Vagina (tissue), 2 donors: ENCODE results near the gene PROB1. TPM values are rescaled to one million over a fixed set of nuclear protein-coding genes. Genes with fewer than 3 reads are reported as not detected.
"Not testable (repeated sequence)": the region's sequence is repeated elsewhere in the genome, so short reads cannot be mapped to it uniquely, and the experiment has no call there.

Experiments
- DNase-seq, 2 donors: peaks; one replicate each; pipeline ENCODE4 v3.0.0-alpha.2; 2017; ENCODE audit errors: extremely low spot score in 2 of 2
- H3K27ac ChIP-seq: fragments of 200-600 bp; sonication (generic); one replicate; pipeline ENCODE4 v1.5.1; 2019
- H3K27me3 ChIP-seq: fragments of 200-600 bp; sonication (generic); one replicate; pipeline ENCODE4 v1.5.1; 2019
- H3K36me3 ChIP-seq, 2 donors: fragments of 200-600 bp; sonication (generic); one replicate each; pipeline ENCODE4 v1.5.1; 2017 to 2019
- H3K4me1 ChIP-seq: fragments of 200-600 bp; sonication (generic); one replicate; pipeline ENCODE4 v1.5.1; 2019
- H3K4me3 ChIP-seq, 2 donors: fragments of 200-600 bp; sonication (generic); 1 replicate in 1 of 2; 2 replicates in 1 of 2; pipeline ENCODE4 v1.5.1; 2016 to 2019
- H3K9me3 ChIP-seq: fragments of 200-600 bp; sonication (generic); one replicate; pipeline ENCODE4 v1.5.1; 2019
- CTCF ChIP-seq, 3 experiments: fragments of 450-650 bp in 2 of 3; fragments of 200-600 bp in 1 of 3; sonication (generic) in 1 of 3; IDR thresholded peaks; one replicate each; pipeline ENCODE4 v1.5.1; 2017 to 2019; ENCODE audit warnings: antibody characterized with exemption in 3 of 3, mild to moderate bottlenecking in 2 of 3, moderate library complexity in 2 of 3
- POLR2A ChIP-seq, 2 donors: fragments of 450-650 bp; IDR thresholded peaks; one replicate each; pipeline ENCODE4 v1.6.1; 2017; ENCODE audit warnings: antibody characterized with exemption in 2 of 2, mild to moderate bottlenecking in 2 of 2, moderate library complexity in 2 of 2
- POLR2AphosphoS5 ChIP-seq, 2 donors: sonication (generic); formaldehyde crosslinking; IDR thresholded peaks; one replicate each; pipeline ENCODE4 v1.9.0; 2017; ENCODE audit warnings: antibody characterized with exemption in 2 of 2, mild to moderate bottlenecking in 2 of 2, low read depth in 1 of 2; ENCODE audit not compliant: insufficient read depth in 1 of 2
- intact Hi-C: fragments of 100-400 bp; cut with DNase I; formaldehyde crosslinking; loops from one replicate; pipeline ENCODE4 v1.15.1; 2023
- total RNA-seq: library from RNA; depleted of rRNA; stranded (reverse); fragments of >200 nt; gene quantifications from one replicate; pipeline ENCODE4 v1.2.3, GENCODE V29; 2016

The PROB1 gene
- total RNA-seq, 1 donor from 2014 or later: 2.5 TPM

- Histone ChIP-seq H3K9me3 (no peaks in the 10 kb centered on the region), H3K27me3 (no peaks in the 10 kb centered on the region), H3K4me3 (no peak overlapping the region), H3K27ac (no peak overlapping the region), H3K36me3 (peaks cover 5 to 28% of the 10 kb centered on the region in 2 donors), H3K4me1 (peaks cover 22% of the 10 kb centered on the region)
- TF ChIP-seq POLR2A (IDR thresholded peaks at IDR 0.05) (no peak), CTCF (IDR thresholded peaks at IDR 0.05) (no peak), POLR2AphosphoS5 (IDR thresholded peaks at IDR 0.05; ENCODE audit: insufficient read depth in 1 of 2, low read depth in 1 of 2) (no peak)
- DNase-seq: no peak
- intact Hi-C loops: no loop called here
These were observed 33.0 kb downstream of the PROB1 start for GRCh38 chr5:139361835-139362429.

GRCh38 chr5:139360384-139360783, 34.5 kb downstream of the PROB1 start:
- Histone ChIP-seq H3K9me3 (no peaks in the 10 kb centered on the region), H3K36me3 (peaks cover 5 to 15% of the 10 kb centered on the region in 2 donors), H3K4me1 (peaks cover 24% of the 10 kb centered on the region), H3K27me3 (no peaks in the 10 kb centered on the region), H3K27ac (no peak overlapping the region), H3K4me3 (no peak overlapping the region)
- DNase-seq: no peak
- no peak for TF ChIP-seq CTCF (IDR thresholded peaks at IDR 0.05)
- no peak for TF ChIP-seq POLR2A (IDR thresholded peaks at IDR 0.05)
- TF ChIP-seq POLR2AphosphoS5 (IDR thresholded peaks at IDR 0.05; ENCODE audit: insufficient read depth in 1 of 2, low read depth in 1 of 2): no peak
- intact Hi-C loops: no loop called here

- Histone ChIP-seq H3K4me1 (peaks cover 29% of the 10 kb centered on the region), H3K27ac (no peak overlapping the region), H3K27me3 (no peaks in the 10 kb centered on the region), H3K36me3 (no peaks in the 10 kb centered on the region), H3K4me3 (no peak overlapping the region), H3K9me3 (no peaks in the 10 kb centered on the region)
- intact Hi-C loops: no loop called here
- no peak for TF ChIP-seq CTCF (IDR thresholded peaks at IDR 0.05)
- TF ChIP-seq POLR2A (IDR thresholded peaks at IDR 0.05): no peak
- no peak for TF ChIP-seq POLR2AphosphoS5 (IDR thresholded peaks at IDR 0.05; ENCODE audit: insufficient read depth in 1 of 2, low read depth in 1 of 2)
- DNase-seq: no peak
These were observed 36.8 kb downstream of the PROB1 start for GRCh38 chr5:139358064-139358463.

GRCh38 chr5:139355900-139356299, 39.0 kb downstream of the PROB1 start:
- H3K27ac ChIP-seq, H3K9me3 ChIP-seq, H3K27me3 ChIP-seq, DNase-seq, H3K4me3 ChIP-seq, intact Hi-C loops, H3K36me3 ChIP-seq: not testable (repeated sequence)
- H3K4me1 ChIP-seq: peaks cover 38% of the 10 kb centered on the region

- Histone ChIP-seq H3K36me3 (no peaks in the 10 kb centered on the region), H3K27ac (no peak overlapping the region), H3K9me3 (no peaks in the 10 kb centered on the region), H3K4me1 (peaks cover 44% of the 10 kb centered on the region), H3K4me3 (no peak overlapping the region), H3K27me3 (no peaks in the 10 kb centered on the region)
- intact Hi-C loops: no loop called here
- no peak for DNase-seq
- TF ChIP-seq POLR2A (IDR thresholded peaks at IDR 0.05): no peak
- TF ChIP-seq CTCF (IDR thresholded peaks at IDR 0.05): no peak
- TF ChIP-seq POLR2AphosphoS5 (IDR thresholded peaks at IDR 0.05; ENCODE audit: insufficient read depth in 1 of 2, low read depth in 1 of 2): no peak
These were observed 40.7 kb downstream of the PROB1 start for GRCh38 chr5:139354186-139354585.

- H3K9me3 ChIP-seq, H3K4me3 ChIP-seq, H3K27ac ChIP-seq, H3K27me3 ChIP-seq, DNase-seq, intact Hi-C loops, H3K36me3 ChIP-seq: not testable (repeated sequence)
- peaks cover 55% of the 10 kb centered on the region for H3K4me1 ChIP-seq
These were observed 47.0 kb downstream of the PROB1 start for GRCh38 chr5:139347863-139348262.

GRCh38 chr5:139345442-139345841, 49.5 kb downstream of the PROB1 start:
- H3K27me3 ChIP-seq, intact Hi-C loops, H3K9me3 ChIP-seq, H3K36me3 ChIP-seq, H3K27ac ChIP-seq, DNase-seq, H3K4me3 ChIP-seq: not testable (repeated sequence)
- peaks cover 60% of the 10 kb centered on the region for H3K4me1 ChIP-seq
